ENCODE data around the gene ZNF543. TPM values are rescaled to one million over a fixed set of nuclear protein-coding genes. Genes with fewer than 3 reads are reported as not detected.

The ZNF543 gene
- total RNA-seq, 2 experiments from 2014 or later = 8.2 to 8.4 TPM

Other genes with a start within 250 kb of the ZNF543 start
- not detected for gene USP29, start 200.5 kb upstream of the ZNF543 start, total RNA-seq
- gene ZIM3, start 175.3 kb upstream of the ZNF543 start, total RNA-seq = not detected
- gene DUXA, start 153.0 kb upstream of the ZNF543 start, total RNA-seq = not detected
- 10 to 100 TPM; 20.0 to 21.7 TPM for gene ZNF264, start 129.0 kb upstream of the ZNF543 start, total RNA-seq
- 1 to 10 TPM; 1.2 to 1.3 TPM for gene AURKC, start 89.4 kb upstream of the ZNF543 start, total RNA-seq
- gene ZNF805, start 79.8 kb upstream of the ZNF543 start, total RNA-seq = 1 to 10 TPM; 9.7 TPM
- 10 to 100 TPM; 40.5 to 44.3 TPM for gene ZNF460, start 40.0 kb upstream of the ZNF543 start, total RNA-seq
- 10 to 100 TPM; 10.3 to 10.5 TPM for gene ZNF304, start 30.8 kb downstream of the ZNF543 start, total RNA-seq
- 1 to 10 TPM; 6.3 to 8.2 TPM for gene TRAPPC2B, start 43.1 kb downstream of the ZNF543 start, total RNA-seq
- 1 to 10 TPM; 1.6 to 1.8 TPM for gene ZNF547, start 43.1 kb downstream of the ZNF543 start, total RNA-seq
- gene ZNF548, start 69.4 kb downstream of the ZNF543 start, total RNA-seq = 10 to 100 TPM; 17.4 to 18.5 TPM
- gene ZNF17, start 90.7 kb downstream of the ZNF543 start, total RNA-seq = 10 to 100 TPM; 10.5 to 12.3 TPM
- 10 to 100 TPM; 23.6 to 24.8 TPM for gene ZNF749, start 114.9 kb downstream of the ZNF543 start, total RNA-seq
- under 1 TPM; 0.30 to 0.31 TPM for gene VN1R1, start 136.7 kb downstream of the ZNF543 start, total RNA-seq
- 1 to 10 TPM; 9.3 to 9.7 TPM for gene ZNF772, start 157.1 kb downstream of the ZNF543 start, total RNA-seq
- 1 to 10 TPM; 7.5 to 7.8 TPM for gene ZNF419, start 167.3 kb downstream of the ZNF543 start, total RNA-seq
- 1 to 10 TPM; 8.5 to 9.1 TPM for gene ZNF773, start 179.5 kb downstream of the ZNF543 start, total RNA-seq
- gene ZNF549, start 206.9 kb downstream of the ZNF543 start, total RNA-seq = 1 to 10 TPM; 5.6 to 6.1 TPM
- gene ZNF550, start 239.4 kb downstream of the ZNF543 start, total RNA-seq = 10 to 100 TPM; 10.9 to 11.4 TPM